ENCODE results near the gene ACD.
A peak's percentile ranks its signal among the peaks of the same experiment; 100 is the strongest.
"Not testable (repeated sequence)": the region's sequence is repeated elsewhere in the genome, so short reads cannot be mapped to it uniquely, and the experiment has no call there.

The ACD gene

GRCh38 chr16:67659675-67660563 is at the start of gene ACD:
TSS of gene ACD (minus strand) at chr16:67660260. CDS start at chr16:67660220, 40 bp downstream.
- DNase-seq, result peak; percentile 95

GRCh38 chr16:67709050-67709449 is 49.0 kb upstream of the ACD start:
- no peak for DNase-seq

- DNase-seq, result no peak
These were observed 48.3 kb upstream of the ACD start for GRCh38 chr16:67708368-67708771.

DNA sequence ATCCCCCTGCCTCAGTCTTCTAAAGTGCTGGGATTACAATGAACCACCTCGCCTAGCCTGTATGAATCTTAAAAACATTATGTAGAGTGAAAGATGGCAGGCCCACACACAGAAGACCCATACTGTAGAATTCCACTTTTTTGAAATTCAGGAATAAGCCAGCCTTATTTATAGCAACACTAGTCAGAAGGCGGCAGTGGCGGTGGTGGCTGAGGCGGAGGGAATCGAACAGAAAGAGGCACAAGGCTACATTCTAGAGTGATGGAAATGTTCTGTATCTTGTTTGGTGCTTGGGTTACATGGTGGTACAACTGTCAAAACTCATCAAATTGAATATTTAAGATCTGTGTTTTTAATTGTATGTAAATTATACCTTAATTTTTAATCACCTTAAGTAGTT is 47.7 kb upstream of the ACD start:
- DNase-seq, result no peak

GRCh38 chr16:67707210-67707609 is 47.1 kb upstream of the ACD start:
- DNase-seq, result no peak

DNA sequence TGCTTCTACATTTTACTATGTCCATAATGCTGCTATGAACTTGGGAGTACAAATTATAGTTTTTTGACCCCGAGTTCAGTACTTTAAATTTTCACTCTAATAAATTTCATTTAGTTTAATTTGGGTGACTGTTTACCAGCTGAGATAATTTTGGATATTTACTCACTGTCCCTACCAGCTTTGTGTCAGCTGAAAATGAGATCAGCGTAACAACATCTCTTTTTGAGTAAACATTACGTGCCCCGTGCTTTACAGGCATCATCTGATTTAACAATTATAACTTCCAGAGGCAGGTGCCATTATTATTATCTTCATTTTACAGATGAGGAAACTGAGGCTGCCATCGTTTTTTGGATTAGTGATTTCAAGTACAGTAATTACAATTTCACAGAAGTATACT is 44.0 kb upstream of the ACD start:
- no peak for DNase-seq

DNA sequence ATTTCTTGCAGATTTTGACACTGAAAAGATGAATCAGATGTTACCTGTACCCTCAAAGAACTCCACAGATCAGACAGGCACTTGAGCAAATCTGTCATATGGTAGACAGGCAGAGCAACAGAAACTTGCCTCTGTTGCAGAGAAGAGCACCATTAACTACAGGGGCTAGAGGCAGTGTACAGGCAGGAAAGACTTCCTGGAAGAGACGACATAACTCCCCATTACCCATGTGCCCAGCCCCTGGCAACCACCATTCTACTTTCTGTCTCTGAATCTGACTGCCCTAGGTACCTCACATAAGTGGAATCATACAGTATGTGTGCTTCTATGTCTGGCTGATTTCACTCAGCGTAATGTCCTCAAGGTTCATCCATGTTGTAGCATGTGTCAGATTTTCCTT is 43.6 kb upstream of the ACD start:
- no peak for DNase-seq

GRCh38 chr16:67702130-67702529 is 42.1 kb upstream of the ACD start:
- no peak for DNase-seq

DNA sequence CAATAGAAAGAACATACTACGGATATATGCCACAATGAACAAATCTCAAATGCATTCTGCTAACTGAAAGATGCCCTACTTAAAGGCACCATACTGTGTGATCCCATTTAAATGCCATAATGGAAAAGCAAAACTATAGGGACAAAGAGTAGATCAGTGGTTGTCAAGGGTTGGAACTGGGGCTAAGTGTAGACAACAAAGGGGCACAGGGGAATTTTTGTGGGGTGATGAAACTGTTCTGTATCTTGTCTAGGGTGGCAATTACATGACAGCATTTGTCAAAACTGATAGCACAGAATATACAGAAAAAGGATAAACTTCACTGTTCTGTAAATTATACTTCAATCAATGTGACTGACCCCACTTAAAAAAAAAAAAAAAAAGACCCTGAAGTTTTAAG is 41.4 kb upstream of the ACD start:
- DNase-seq, result no peak

GRCh38 chr16:67699265-67699664 is 39.2 kb upstream of the ACD start:
- DNase-seq, result no peak

- DNase-seq, result no peak
These were observed 37.5 kb upstream of the ACD start for GRCh38 chr16:67697422-67698185.

GRCh38 chr16:67694611-67695010 is 34.6 kb upstream of the ACD start:
- DNase-seq, result no peak

GRCh38 chr16:67693517-67694285 is 33.6 kb upstream of the ACD start:
- not testable (repeated sequence) for DNase-seq

GRCh38 chr16:67685388-67686112 is 25.5 kb upstream of the ACD start:
- no peak for DNase-seq

- no peak for DNase-seq
These were observed 23.7 kb upstream of the ACD start for GRCh38 chr16:67683767-67684166.

DNA sequence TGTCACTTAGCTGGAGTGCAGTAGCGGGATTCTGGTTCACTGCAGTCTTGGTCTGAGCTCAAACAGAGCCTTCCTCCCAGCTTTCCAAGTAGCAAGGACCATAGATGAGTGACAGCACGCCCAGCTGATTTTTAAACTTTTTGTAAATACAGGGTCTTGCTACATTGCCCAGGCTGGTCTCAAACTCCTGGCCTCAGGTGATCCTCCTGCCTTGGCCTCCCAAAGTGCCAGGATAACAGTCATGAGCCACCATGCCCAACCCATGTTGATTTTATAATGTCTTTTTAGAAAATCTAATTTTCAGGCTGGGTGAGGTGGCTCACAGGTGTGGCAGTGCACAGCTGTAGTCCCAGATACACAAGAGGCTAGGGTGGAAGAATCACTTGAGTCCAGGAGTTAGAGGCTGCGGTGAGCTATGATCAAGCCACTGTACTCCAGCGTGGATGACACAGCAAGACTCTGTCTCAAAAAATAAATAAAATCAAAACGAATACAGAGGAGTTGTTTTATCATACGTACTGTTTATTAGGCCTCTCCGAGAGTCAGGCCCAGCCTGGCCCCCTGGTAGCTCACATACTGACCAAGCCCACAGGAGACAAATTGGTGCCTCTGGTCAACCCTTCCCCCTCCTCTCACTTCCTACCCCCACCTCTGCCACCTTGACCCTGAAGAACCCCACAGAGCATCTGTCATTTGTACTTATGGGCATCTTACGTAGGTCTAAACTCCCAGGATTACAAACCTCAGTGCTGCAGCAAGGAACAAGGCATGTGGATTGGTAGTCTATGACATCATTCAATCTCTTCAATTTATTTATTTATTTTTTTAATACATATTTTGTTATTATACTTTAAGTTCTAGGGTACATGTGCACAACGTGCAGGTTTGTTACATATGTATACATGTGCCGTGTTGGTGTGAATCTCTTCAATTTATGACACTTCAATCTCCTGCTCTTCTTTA is 20.2 kb upstream of the ACD start:
- DNase-seq, result no peak

GRCh38 chr16:67678354-67679023 is 18.4 kb upstream of the ACD start:
- DNase-seq, result no peak

- DNase-seq, result peak; percentile 89
These were observed 17.7 kb upstream of the ACD start for GRCh38 chr16:67677712-67678111.

- no peak for DNase-seq
These were observed 16.9 kb upstream of the ACD start for GRCh38 chr16:67676939-67677338.

GRCh38 chr16:67676516-67676915 is 16.5 kb upstream of the ACD start:
- DNase-seq, result peak; percentile 47

- peak; percentile 21 for DNase-seq
These were observed 15.9 kb upstream of the ACD start for GRCh38 chr16:67675999-67676398.
